ENCODE results near the gene PRKCSH.
"Not testable (repeated sequence)": the region's sequence is repeated elsewhere in the genome, so short reads cannot be mapped to it uniquely, and the experiment has no call there.

The PRKCSH gene

GRCh38 chr19:11451327-11451870 lies 16.0 kb downstream of the PRKCSH start:
- no peak for DNase-seq

GRCh38 chr19:11451871-11452619 lies 16.6 kb downstream of the PRKCSH start:
- no peak for DNase-seq

DNA sequence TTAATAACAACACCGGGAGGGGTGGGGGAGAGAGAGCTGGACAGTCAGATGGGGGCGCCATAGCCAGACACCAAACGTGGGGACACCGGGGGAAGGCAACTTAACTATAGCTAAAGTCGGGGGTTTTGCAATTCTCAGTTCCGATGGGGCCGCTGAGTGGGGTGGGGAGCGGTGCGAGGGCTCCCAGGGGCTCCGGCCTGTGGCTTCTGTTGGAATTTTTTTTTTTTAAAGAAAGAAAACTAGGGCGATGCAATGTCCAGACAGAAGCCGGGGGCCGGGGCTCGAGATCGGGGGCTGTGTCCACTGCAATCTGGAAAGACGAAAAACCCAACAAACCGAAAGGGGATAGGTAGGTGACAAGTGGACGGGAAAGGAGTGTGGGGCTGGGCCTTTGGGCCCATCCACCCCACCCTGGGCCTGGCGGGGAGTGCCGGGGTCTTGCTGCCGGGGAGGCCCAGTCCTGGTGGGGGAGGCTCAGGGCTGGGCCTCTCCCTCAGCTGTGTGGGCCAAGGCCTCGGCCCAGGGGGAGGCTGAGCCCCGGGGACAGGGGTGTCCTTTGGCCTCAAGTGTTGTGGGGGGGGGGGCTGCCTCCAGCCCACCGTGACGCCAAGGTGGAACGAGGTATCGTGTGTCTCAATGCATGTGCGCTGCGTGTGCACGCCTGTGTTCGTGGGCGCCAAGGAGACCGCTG lies 17.3 kb downstream of the PRKCSH start:
- DNase-seq: no peak

GRCh38 chr19:11453468-11454341 lies 18.3 kb downstream of the PRKCSH start:
- no peak for DNase-seq

- not testable (repeated sequence) for DNase-seq
Observed at GRCh38 chr19:11455233-11455554, 19.8 kb downstream of the PRKCSH start.

DNA sequence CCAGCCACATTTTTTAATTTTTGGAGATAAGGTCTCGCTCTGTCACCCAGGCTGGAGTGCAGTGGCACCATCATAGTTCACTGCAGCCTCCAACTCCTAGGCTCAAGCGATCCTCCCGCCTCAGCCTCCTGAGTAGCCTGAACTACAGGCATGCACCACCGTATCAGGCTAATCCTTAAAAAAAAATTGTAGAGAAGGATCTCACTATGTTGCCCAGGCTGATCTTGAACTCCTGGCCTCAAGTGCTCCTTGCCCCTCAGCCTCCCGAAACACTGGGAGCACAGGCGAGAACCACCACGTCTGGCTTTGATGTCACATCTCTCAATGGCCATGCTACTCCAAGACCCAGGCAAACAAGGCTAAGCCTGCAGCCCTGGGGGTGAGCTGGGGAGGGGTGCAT lies 21.2 kb downstream of the PRKCSH start:
- no peak for DNase-seq

GRCh38 chr19:11457115-11457514 lies 21.7 kb downstream of the PRKCSH start:
- no peak for DNase-seq

GRCh38 chr19:11457831-11458230 lies 22.4 kb downstream of the PRKCSH start:
- DNase-seq: no peak

DNA sequence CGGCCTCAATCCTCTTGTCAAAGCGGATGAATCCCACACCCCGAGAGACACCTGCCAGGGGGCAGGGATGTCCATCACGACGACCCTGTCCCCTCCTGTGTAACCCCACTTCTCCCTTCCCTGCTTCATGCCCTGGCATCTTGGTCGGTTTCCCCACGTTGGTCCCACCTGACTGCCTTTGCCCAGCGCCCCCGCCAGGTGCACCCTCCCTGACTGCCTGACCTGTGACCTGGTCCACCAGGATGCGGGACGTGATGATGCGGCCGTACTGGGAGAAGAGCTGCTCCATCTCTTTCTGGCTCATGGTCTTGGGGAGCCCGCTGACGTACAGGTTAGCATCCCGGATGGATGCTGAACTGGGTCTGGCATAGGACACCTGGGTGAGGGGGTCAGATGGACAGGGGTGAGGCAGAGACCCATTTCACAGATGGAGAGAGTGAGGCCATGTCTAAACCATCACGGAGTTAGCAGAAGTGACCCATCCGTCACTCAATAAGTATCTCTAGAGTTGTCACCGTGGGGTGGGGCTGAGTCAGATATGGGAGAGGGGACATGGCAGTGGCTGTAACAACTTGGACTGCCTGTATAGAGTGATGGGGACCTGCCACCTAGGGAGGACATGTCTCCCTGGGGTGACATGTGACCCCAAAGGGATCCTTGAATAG lies 22.9 kb downstream of the PRKCSH start:
- no peak for DNase-seq

GRCh38 chr19:11458912-11459311 lies 23.5 kb downstream of the PRKCSH start:
- DNase-seq: not testable (repeated sequence)

GRCh38 chr19:11460207-11460606 lies 24.8 kb downstream of the PRKCSH start:
- no peak for DNase-seq

GRCh38 chr19:11461453-11461852 lies 26.0 kb downstream of the PRKCSH start:
- DNase-seq: no peak

GRCh38 chr19:11463391-11463790 lies 28.0 kb downstream of the PRKCSH start:
- no peak for DNase-seq

- DNase-seq: no peak
Observed at GRCh38 chr19:11464333-11465265, 29.2 kb downstream of the PRKCSH start.

- DNase-seq: no peak
Observed at GRCh38 chr19:11465600-11465999, 30.2 kb downstream of the PRKCSH start.

- not testable (repeated sequence) for DNase-seq
Observed at GRCh38 chr19:11468266-11468845, 32.9 kb downstream of the PRKCSH start.

- DNase-seq: no peak
Observed at GRCh38 chr19:11473725-11474124, 38.3 kb downstream of the PRKCSH start.

DNA sequence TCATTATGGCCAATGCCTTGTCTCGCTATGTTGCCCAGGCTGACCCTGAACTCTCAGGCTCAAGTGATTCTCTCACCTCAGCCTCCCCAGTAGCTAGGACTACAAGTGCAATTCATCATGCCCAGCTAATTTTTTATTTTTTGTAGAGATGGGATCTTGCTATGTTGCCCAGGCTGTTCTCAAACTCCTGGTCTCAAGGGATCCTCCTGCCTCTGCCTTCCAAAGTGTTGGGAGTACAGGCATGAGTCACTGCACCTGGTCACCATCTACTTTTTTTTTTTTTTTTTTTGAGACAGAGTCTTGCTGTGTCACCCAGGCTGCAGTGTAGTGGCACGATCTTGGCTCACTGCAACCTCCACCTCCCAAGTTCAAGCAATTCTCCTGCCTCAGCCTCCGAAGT lies 39.9 kb downstream of the PRKCSH start:
- not testable (repeated sequence) for DNase-seq

GRCh38 chr19:11475861-11476260 lies 40.4 kb downstream of the PRKCSH start:
- no peak for DNase-seq

- DNase-seq: no peak
Observed at GRCh38 chr19:11478167-11479089, 43.0 kb downstream of the PRKCSH start.

Measured in AML-193 (cell line).